Stomach smooth muscle (tissue), 2 donors: ENCODE measurements around the gene EPHB1.

Experiments
- H3K27ac ChIP-seq: one replicate; pipeline ENCODE4 v1.7.0; 2013; ENCODE audit warnings: mild to moderate bottlenecking, low read length, inconsistent platforms
- H3K27me3 ChIP-seq, 2 donors: one replicate each; pipeline ENCODE4 v1.7.0; 2013; ENCODE audit warnings: low read length in 2 of 2; ENCODE audit not compliant: insufficient read depth in 2 of 2, control insufficient read depth in 1 of 2
- H3K36me3 ChIP-seq, 2 donors: one replicate each; pipeline ENCODE4 v1.7.0; 2013; ENCODE audit warnings: low read length in 2 of 2; ENCODE audit not compliant: control insufficient read depth in 2 of 2, insufficient read depth in 2 of 2
- H3K4me1 ChIP-seq: one replicate; pipeline ENCODE4 v1.7.0; 2013; ENCODE audit warnings: low read length; ENCODE audit not compliant: control insufficient read depth, insufficient read depth
- H3K4me3 ChIP-seq, 2 donors: one replicate each; pipeline ENCODE4 v1.7.0; 2013; ENCODE audit warnings: low read length in 2 of 2
- H3K9ac ChIP-seq, 2 donors: one replicate each; pipeline ENCODE4 v1.7.0; 2013; ENCODE audit warnings: low read length in 2 of 2, mild to moderate bottlenecking in 1 of 2
- H3K9me3 ChIP-seq, 2 donors: one replicate each; pipeline ENCODE4 v1.7.0; 2013; ENCODE audit warnings: low read length in 2 of 2; ENCODE audit not compliant: control insufficient read depth in 2 of 2
- donor health status: healthy.
- donor health status: Pancreatic carcinoma.

The EPHB1 gene

GRCh38 chr3:135260025-135260424 lies 465.0 kb downstream of the EPHB1 start:
- H3K4me3 ChIP-seq = no peak overlapping the region
- H3K27me3 ChIP-seq = no peaks in the 10 kb centered on the region
- H3K9ac ChIP-seq = no peak overlapping the region
- H3K9me3 ChIP-seq = no peaks in the 10 kb centered on the region
- H3K27ac ChIP-seq = no peak overlapping the region
- H3K4me1 ChIP-seq = no peaks in the 10 kb centered on the region
- no peaks in the 10 kb centered on the region for H3K36me3 ChIP-seq

- H3K4me3 ChIP-seq = no peak overlapping the region
- no peaks in the 10 kb centered on the region for H3K9me3 ChIP-seq
- no peak overlapping the region for H3K27ac ChIP-seq
- H3K9ac ChIP-seq = no peak overlapping the region
- no peaks in the 10 kb centered on the region for H3K27me3 ChIP-seq
- H3K36me3 ChIP-seq = no peaks in the 10 kb centered on the region
- no peaks in the 10 kb centered on the region for H3K4me1 ChIP-seq
These were observed 466.2 kb downstream of the EPHB1 start for GRCh38 chr3:135261214-135261775.

DNA sequence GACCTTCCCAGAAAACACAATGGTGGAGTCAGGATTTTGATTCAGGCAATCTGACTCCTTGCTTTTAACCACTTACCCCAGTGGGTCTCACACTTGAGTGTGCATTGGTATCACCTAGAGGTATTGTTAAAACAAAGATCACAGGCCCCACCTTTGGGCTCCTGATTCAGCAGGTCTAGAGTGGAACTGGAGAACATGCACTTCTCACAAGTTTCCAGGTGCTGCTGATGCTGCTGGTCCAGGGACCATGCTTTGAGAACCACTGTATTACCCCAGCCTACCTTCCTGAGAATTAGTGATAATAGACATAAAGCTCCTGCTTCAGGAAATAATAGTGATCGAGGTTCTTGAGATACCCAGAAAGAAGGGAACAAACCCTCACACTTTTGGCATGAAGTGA lies 466.9 kb downstream of the EPHB1 start:
- no peak overlapping the region for H3K9ac ChIP-seq
- H3K9me3 ChIP-seq = no peaks in the 10 kb centered on the region
- no peak overlapping the region for H3K4me3 ChIP-seq
- H3K27ac ChIP-seq = no peak overlapping the region
- H3K27me3 ChIP-seq = no peaks in the 10 kb centered on the region
- no peaks in the 10 kb centered on the region for H3K4me1 ChIP-seq
- H3K36me3 ChIP-seq = no peaks in the 10 kb centered on the region

DNA sequence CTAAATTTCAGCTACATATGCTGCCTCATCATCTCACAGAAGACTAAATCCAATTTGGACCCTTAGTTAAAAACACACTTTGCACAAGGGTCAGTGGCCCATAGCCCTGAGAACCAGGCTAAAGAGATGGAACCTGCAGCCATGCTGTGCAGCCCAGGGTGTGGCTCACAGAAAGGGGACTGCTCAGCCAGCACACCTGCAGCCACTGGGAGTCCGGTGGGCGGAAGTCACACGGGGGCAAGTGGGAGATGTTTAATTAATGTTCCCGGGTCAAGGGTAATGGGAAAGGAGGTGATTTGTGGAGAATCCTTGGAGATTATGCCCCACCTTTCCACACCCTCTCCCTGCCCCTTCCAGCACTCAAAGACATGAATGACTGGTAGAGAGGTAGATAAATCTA lies 467.4 kb downstream of the EPHB1 start:
- no peaks in the 10 kb centered on the region for H3K27me3 ChIP-seq
- H3K27ac ChIP-seq = no peak overlapping the region
- no peak overlapping the region for H3K9ac ChIP-seq
- no peaks in the 10 kb centered on the region for H3K36me3 ChIP-seq
- no peaks in the 10 kb centered on the region for H3K4me1 ChIP-seq
- no peak overlapping the region for H3K4me3 ChIP-seq
- H3K9me3 ChIP-seq = no peaks in the 10 kb centered on the region

- no peaks in the 10 kb centered on the region for H3K9me3 ChIP-seq
- H3K4me3 ChIP-seq = no peak overlapping the region
- no peaks in the 10 kb centered on the region for H3K27me3 ChIP-seq
- H3K9ac ChIP-seq = no peak overlapping the region
- no peak overlapping the region for H3K27ac ChIP-seq
- no peaks in the 10 kb centered on the region for H3K4me1 ChIP-seq
- no peaks in the 10 kb centered on the region for H3K36me3 ChIP-seq
These were observed 468.3 kb downstream of the EPHB1 start for GRCh38 chr3:135263331-135263730.

- no peak overlapping the region for H3K4me3 ChIP-seq
- no peaks in the 10 kb centered on the region for H3K27me3 ChIP-seq
- no peaks in the 10 kb centered on the region for H3K4me1 ChIP-seq
- H3K9ac ChIP-seq = no peak overlapping the region
- no peaks in the 10 kb centered on the region for H3K9me3 ChIP-seq
- no peak overlapping the region for H3K27ac ChIP-seq
- no peaks in the 10 kb centered on the region for H3K36me3 ChIP-seq
These were observed 472.4 kb downstream of the EPHB1 start for GRCh38 chr3:135267487-135267886.

- no peak overlapping the region for H3K27ac ChIP-seq
- H3K4me1 ChIP-seq = no peaks in the 10 kb centered on the region
- no peak overlapping the region for H3K4me3 ChIP-seq
- H3K9me3 ChIP-seq = no peaks in the 10 kb centered on the region
- H3K36me3 ChIP-seq = no peaks in the 10 kb centered on the region
- no peak overlapping the region for H3K9ac ChIP-seq
- no peaks in the 10 kb centered on the region for H3K27me3 ChIP-seq
These were observed 474.0 kb downstream of the EPHB1 start for GRCh38 chr3:135268941-135269532.

DNA sequence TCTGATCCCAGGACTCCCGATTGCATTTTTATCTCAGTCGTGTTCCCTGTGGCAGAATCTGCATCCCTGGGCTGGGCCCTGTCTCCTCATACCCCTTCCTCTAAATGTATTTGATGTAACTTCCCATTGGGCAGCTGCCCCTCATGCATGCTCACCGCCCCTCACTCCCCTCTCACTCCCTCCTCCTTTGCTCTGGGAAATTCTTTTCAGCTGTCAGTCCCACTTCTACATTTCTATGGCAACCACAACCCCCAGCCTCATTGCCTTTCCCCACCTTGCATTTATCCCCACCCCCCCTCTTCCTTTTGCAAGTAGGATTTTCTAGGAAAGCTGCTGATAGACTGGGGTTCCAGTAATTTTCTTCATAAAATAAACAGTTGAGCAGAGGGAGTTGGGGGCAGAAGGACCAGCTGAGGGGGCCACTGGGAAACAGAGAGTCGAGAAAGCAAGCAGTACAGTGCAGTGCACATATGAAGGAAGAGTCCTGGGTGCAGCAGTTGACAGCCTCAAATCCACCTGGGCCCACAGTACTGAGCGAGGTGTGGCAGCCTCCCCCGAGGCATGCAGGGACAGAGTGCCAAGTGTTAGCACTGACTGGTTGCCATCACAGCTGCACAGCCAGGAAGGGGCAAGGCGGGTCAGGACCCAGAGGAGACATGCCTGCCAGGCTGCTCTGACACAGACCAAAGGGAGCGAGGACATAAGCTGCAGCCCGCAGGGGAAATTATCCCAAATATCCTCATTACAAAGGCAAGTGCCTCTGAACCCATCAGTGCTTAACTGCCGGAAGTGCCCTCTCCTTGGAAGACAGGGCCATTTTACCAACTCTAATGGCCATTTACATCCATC lies 476.3 kb downstream of the EPHB1 start:
- H3K4me1 ChIP-seq = no peaks in the 10 kb centered on the region
- H3K9me3 ChIP-seq = no peaks in the 10 kb centered on the region
- H3K27me3 ChIP-seq = no peaks in the 10 kb centered on the region
- no peak overlapping the region for H3K9ac ChIP-seq
- no peak overlapping the region for H3K27ac ChIP-seq
- H3K4me3 ChIP-seq = no peak overlapping the region
- H3K36me3 ChIP-seq = no peaks in the 10 kb centered on the region

DNA sequence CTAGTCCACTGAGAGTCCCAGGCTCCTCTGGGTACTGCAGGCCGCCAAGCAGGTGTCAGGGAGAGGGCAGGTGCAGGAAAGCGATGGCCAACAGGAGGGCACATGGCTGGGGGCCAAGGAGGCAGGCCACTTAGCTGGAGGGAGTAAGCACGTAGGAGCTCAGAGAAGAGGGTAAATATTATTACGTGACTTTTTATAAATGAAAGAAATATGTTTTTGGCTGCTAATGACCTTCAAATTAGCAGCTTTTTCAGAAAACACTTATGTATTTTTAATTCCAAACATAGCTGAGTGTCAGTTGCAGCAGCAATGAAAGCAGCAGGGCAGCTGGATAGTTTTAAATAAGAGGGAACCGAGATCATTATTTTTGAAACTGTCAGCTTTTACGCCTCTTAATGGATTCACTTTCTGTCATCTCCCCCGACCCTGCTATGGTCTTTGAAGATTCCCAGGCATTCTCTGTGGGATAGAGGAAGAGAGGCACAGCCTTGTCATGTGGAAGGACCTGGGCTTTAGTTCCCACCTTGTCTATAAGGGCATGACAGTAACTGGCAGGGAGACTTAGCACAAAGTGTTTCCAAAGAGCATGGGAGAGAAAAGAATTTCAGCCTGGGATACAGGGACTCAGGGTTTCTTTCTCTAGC lies 477.1 kb downstream of the EPHB1 start:
- Histone ChIP-seq H3K4me1 (no peaks in the 10 kb centered on the region), H3K9ac (no peak overlapping the region), H3K36me3 (no peaks in the 10 kb centered on the region), H3K4me3 (no peak overlapping the region), H3K9me3 (no peaks in the 10 kb centered on the region), H3K27me3 (no peaks in the 10 kb centered on the region), H3K27ac (no peak overlapping the region)

GRCh38 chr3:135292162-135292561 lies 497.1 kb downstream of the EPHB1 start:
- no peak overlapping the region for H3K27ac ChIP-seq
- no peaks in the 10 kb centered on the region for H3K36me3 ChIP-seq
- no peak overlapping the region for H3K9ac ChIP-seq
- H3K27me3 ChIP-seq = no peaks in the 10 kb centered on the region
- H3K4me1 ChIP-seq = no peaks in the 10 kb centered on the region
- H3K9me3 ChIP-seq = no peaks in the 10 kb centered on the region
- H3K4me3 ChIP-seq = no peak overlapping the region
